Esophagus squamous epithelium (tissue), 4 donors: Measurements from ENCODE around the gene TANGO2.

Experiments used
- POLR2A ChIP-seq, 4 donors: fragments of 450-650 bp; IDR thresholded peaks; one replicate each; pipeline ENCODE4 v1.6.1; 2017; ENCODE audit warnings: antibody characterized with exemption in 4 of 4, mild to moderate bottlenecking in 4 of 4, moderate library complexity in 3 of 4
- TF ChIP-seq, protein P1 (sequence below), 6 experiments: fragments of 450-650 bp in 4 of 6; fragments of 200-600 bp in 2 of 6; sonication (generic) in 2 of 6; IDR thresholded peaks; one replicate each; pipeline ENCODE4 v1.5.1; 2016 to 2019; ENCODE audit warnings: antibody characterized with exemption in 6 of 6, mild to moderate bottlenecking in 4 of 6, moderate library complexity in 4 of 6

DNA sequence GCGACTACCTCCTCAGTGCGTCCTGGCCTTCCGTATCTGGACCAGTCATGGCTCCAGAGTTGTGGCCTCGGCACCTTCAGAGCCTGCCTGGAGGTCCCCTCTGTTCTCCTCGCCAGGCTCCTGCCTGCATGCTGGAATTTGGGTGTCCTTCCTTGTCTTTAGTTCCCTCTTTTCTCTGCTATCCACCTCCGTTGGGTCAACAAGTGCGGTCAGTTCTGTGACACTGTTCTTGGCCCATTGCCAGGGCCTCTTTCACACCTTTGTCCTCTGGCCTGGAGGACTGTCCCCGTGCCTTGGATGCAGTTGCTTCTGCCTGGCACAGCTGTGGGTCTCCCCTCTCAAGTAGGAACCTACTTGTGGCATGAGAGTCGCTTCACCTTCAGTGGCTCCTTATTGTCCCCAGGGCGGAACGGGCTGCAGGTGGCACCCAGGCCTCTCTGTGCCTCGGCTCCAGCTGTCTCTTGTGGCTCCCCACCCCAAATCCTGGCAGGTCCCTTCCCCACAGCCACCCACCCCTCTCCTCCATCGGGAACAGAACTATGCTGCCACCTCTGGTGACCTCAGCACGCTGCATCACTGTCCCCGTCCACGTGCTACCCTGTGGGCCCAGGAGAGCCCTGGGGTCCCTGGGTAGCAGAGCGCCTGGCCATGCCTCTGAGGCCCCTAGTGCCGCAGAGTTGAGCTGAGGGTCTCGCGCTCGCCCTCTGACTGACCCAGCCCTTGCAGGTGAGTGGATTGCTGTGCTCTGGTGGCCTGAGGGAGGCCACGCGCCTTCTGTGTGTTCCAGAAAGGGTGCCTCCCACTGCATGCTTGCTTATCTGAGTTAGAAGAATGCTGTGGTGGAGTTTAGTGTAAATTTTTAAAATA lies 63.9 kb downstream of the TANGO2 start:
- no peak for TF ChIP-seq POLR2A (IDR thresholded peaks at IDR 0.05)
- TF ChIP-seq, protein P1, sequence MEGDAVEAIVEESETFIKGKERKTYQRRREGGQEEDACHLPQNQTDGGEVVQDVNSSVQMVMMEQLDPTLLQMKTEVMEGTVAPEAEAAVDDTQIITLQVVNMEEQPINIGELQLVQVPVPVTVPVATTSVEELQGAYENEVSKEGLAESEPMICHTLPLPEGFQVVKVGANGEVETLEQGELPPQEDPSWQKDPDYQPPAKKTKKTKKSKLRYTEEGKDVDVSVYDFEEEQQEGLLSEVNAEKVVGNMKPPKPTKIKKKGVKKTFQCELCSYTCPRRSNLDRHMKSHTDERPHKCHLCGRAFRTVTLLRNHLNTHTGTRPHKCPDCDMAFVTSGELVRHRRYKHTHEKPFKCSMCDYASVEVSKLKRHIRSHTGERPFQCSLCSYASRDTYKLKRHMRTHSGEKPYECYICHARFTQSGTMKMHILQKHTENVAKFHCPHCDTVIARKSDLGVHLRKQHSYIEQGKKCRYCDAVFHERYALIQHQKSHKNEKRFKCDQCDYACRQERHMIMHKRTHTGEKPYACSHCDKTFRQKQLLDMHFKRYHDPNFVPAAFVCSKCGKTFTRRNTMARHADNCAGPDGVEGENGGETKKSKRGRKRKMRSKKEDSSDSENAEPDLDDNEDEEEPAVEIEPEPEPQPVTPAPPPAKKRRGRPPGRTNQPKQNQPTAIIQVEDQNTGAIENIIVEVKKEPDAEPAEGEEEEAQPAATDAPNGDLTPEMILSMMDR (IDR thresholded peaks at IDR 0.05): peak in 1 of 6 experiments; percentile 35
